Neural cell (in vitro differentiated cells): ENCODE data around the gene ZNF862. TPM values are rescaled to one million over a fixed set of nuclear protein-coding genes. Genes with fewer than 3 reads are reported as not detected.

Experiments
- H2AFZ ChIP-seq: fragments of 200-600, 300-800 bp; sonication (generic), shearing (Covaris generic); 2 replicates; pipeline ENCODE4 v1.6.0; 2014; ENCODE audit warnings: low read depth, mild to moderate bottlenecking, antibody characterized with exemption, low read length, moderate library complexity
- H3F3A ChIP-seq: fragments of 200-600 bp; shearing (Covaris generic); 2 replicates; pipeline ENCODE4 v1.6.1; 2016; ENCODE audit warnings: mild to moderate bottlenecking, moderate library complexity, mixed read lengths, antibody characterized with exemption, low read length; ENCODE audit not compliant: insufficient read depth, poor library complexity, severe bottlenecking
- H3K27ac ChIP-seq: fragments of 200-600, 300-800 bp; sonication (generic), shearing (Covaris generic); 2 replicates; pipeline ENCODE4 v1.5.1; 2014; ENCODE audit warnings: mild to moderate bottlenecking, low read length, moderate library complexity
- H3K27me3 ChIP-seq: fragments of 300-800, 200-600 bp; sonication (generic), shearing (Covaris generic); 2 replicates; pipeline ENCODE4 v1.6.0; 2014; ENCODE audit warnings: mild to moderate bottlenecking, low read depth, low read length, moderate library complexity; ENCODE audit not compliant: insufficient read depth
- H3K36me3 ChIP-seq: fragments of 300-800, 200-600 bp; sonication (generic), shearing (Covaris generic); 2 replicates; pipeline ENCODE4 v1.5.1; 2014; ENCODE audit warnings: mild to moderate bottlenecking, antibody characterized with exemption, low read length, moderate library complexity; ENCODE audit not compliant: insufficient read depth
- H3K4me2 ChIP-seq: fragments of 300-800, 200-600 bp; sonication (generic), shearing (Covaris generic); 2 replicates; pipeline ENCODE4 v1.6.0; 2014; ENCODE audit warnings: mild to moderate bottlenecking, low read length
- H3K4me3 ChIP-seq: fragments of 300-800, 200-600 bp; sonication (generic), shearing (Covaris generic); 2 replicates; pipeline ENCODE4 v1.5.1; 2014; ENCODE audit warnings: mild to moderate bottlenecking, low read length, moderate library complexity
- H3K79me2 ChIP-seq: fragments of 200-600 bp; shearing (Covaris generic); replicated peaks from 2 replicates; pipeline ENCODE4 v1.6.0; 2014; ENCODE audit warnings: mild to moderate bottlenecking, low read length, moderate library complexity; ENCODE audit not compliant: insufficient read depth
- H3K9ac ChIP-seq: fragments of 300-800, 200-600 bp; sonication (generic), shearing (Covaris generic); 2 replicates; pipeline ENCODE4 v1.6.1; 2016; ENCODE audit warnings: mild to moderate bottlenecking, low read length, mixed read lengths
- H3K9me2 ChIP-seq: fragments of 200-600 bp; shearing (Covaris generic); 2 replicates; pipeline ENCODE4 v1.6.1; 2016; ENCODE audit warnings: mild to moderate bottlenecking, low read length, mixed read lengths; ENCODE audit not compliant: insufficient read depth
- H3K9me3 ChIP-seq: fragments of 200-600, 300-800 bp; sonication (generic), shearing (Covaris generic); 2 replicates; pipeline ENCODE4 v1.6.1; 2016; ENCODE audit warnings: mild to moderate bottlenecking, mixed run types, low read length, moderate library complexity, mixed read lengths
- H4K20me1 ChIP-seq: fragments of 200-600 bp; shearing (Covaris generic); 2 replicates; pipeline ENCODE4 v1.6.1; 2016; ENCODE audit warnings: mild to moderate bottlenecking, mixed run types; ENCODE audit not compliant: insufficient read depth
- EP300 ChIP-seq: fragments of 450-650 bp; conservative IDR thresholded peaks from 2 replicates; pipeline ENCODE4 v1.6.1; 2014; ENCODE audit warnings: antibody characterized with exemption, mild to moderate bottlenecking, moderate library complexity; ENCODE audit not compliant: poor library complexity, severe bottlenecking
- EZH2 ChIP-seq: fragments of 200-600, 300-800 bp; shearing (Covaris generic), sonication (generic); IDR thresholded peaks from 2 replicates; pipeline ENCODE4 v1.6.1; 2014; ENCODE audit warnings: antibody characterized with exemption, low read length, borderline replicate concordance, mild to moderate bottlenecking; ENCODE audit not compliant: insufficient read depth, poor library complexity, severe bottlenecking
- MXI1 ChIP-seq: fragments of 450-650 bp; conservative IDR thresholded peaks from 2 replicates; pipeline ENCODE4 v1.6.1; 2014; ENCODE audit warnings: antibody characterized with exemption, mild to moderate bottlenecking; ENCODE audit not compliant: poor library complexity, severe bottlenecking
- POLR2AphosphoS5 ChIP-seq: IDR thresholded peaks from 2 replicates; pipeline ENCODE4 v1.6.1; 2012
- RAD21 ChIP-seq: fragments of 450-650 bp; conservative IDR thresholded peaks from 2 replicates; pipeline ENCODE4 v1.6.1; 2014; ENCODE audit warnings: antibody characterized with exemption, mild to moderate bottlenecking, moderate library complexity
- SMC3 ChIP-seq: fragments of 450-650 bp; conservative IDR thresholded peaks from 2 replicates; pipeline ENCODE4 v1.6.1; 2014; ENCODE audit warnings: antibody characterized with exemption, mild to moderate bottlenecking, moderate library complexity; ENCODE audit not compliant: poor library complexity
- TAF1 ChIP-seq: IDR thresholded peaks from 2 replicates; pipeline ENCODE4 v1.6.1; 2012; ENCODE audit warnings: low read depth
- polyA plus RNA-seq: library from polyadenylated mRNA; depleted of rRNA; stranded (reverse); fragments of >200 nt; gene quantifications from 2 replicates; pipeline ENCODE4 v1.2.3, GENCODE V29; 2014
- TF ChIP-seq, protein P1 (sequence below): fragments of 450-650 bp; IDR thresholded peaks from 2 replicates; pipeline ENCODE4 v1.5.1; 2014; ENCODE audit warnings: antibody characterized with exemption, mild to moderate bottlenecking, moderate library complexity; ENCODE audit not compliant: poor library complexity, severe bottlenecking
- TF ChIP-seq, protein P2 (sequence below): IDR thresholded peaks from 2 replicates; pipeline ENCODE4 v1.6.1; 2012; ENCODE audit warnings: borderline replicate concordance

Gene ZNF862
- polyA plus RNA-seq, 1 donor from 2014 or later = 19.0 TPM

DNA sequence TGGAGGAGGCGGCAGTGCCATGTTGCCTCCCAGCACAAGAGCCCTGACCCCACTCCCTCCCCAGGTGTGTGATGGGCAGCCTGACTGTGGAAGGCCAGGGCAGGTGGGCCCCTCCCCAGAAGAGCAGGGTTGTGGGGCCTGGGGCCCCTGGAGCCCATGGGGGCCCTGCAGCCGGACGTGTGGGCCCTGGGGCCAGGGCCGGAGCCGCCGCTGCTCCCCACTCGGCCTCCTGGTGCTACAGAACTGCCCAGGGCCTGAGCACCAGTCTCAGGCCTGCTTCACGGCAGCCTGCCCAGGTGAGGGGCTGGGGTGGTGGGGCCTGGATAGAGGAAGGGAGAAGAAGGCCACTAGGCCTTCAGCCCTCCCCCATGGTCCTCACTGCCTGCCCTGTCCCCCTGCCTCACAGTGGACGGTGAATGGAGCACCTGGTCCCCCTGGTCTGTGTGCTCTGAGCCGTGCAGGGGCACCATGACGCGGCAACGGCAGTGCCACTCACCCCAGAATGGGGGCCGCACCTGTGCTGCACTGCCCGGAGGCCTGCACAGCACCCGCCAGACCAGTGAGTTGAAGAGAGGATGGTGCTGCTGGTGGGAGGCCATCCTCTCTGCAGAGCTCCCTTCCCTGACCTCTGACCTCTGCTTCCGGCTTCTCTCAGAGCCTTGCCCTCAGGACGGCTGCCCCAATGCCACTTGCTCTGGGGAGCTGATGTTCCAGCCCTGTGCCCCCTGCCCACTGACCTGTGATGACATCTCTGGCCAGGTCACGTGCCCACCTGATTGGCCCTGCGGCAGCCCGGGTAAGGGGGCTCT, 46.6 kb upstream of the ZNF862 start:
- Histone ChIP-seq H3K9me2 (no peaks in the 10 kb centered on the region), H3K36me3 (no peaks in the 10 kb centered on the region), H2AFZ (no peak overlapping the region), H3K9me3 (no peaks in the 10 kb centered on the region), H3F3A (no peaks in the 10 kb centered on the region), H3K79me2 (no peaks in the 10 kb centered on the region), H3K27me3 (peaks cover 9% of the 10 kb centered on the region), H3K9ac (no peak overlapping the region), H3K4me2 (no peak overlapping the region), H3K4me3 (no peak overlapping the region), H4K20me1 (no peaks in the 10 kb centered on the region), H3K27ac (no peak overlapping the region)
- TF ChIP-seq RAD21 = no peak

DNA sequence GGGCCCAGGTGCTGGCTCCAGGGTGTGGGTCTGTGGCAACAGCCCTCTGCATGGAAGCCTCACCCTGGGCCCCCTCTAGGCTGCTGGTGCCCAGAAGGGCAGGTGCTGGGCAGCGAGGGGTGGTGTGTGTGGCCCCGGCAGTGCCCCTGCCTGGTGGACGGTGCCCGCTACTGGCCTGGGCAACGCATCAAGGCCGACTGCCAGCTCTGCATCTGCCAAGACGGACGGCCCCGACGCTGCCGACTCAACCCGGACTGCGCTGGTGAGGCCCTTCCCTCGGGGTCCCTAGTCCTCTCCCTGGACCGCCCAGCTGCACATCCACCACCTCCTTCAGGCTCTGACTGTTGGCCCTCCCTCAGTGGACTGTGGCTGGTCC, 46.0 kb upstream of the ZNF862 start:
- Histone ChIP-seq H3K4me3 (no peak overlapping the region), H2AFZ (no peak overlapping the region)

More for the DNA sequence above, 46.0 kb upstream of the ZNF862 start:
- Histone ChIP-seq H3K36me3 (no peaks in the 10 kb centered on the region), H3F3A (no peaks in the 10 kb centered on the region), H3K79me2 (no peaks in the 10 kb centered on the region), H4K20me1 (no peaks in the 10 kb centered on the region), H3K9ac (no peak overlapping the region), H3K9me3 (no peaks in the 10 kb centered on the region), H3K27me3 (peaks cover 9% of the 10 kb centered on the region), H3K27ac (no peak overlapping the region), H3K4me2 (no peak overlapping the region), H3K9me2 (no peaks in the 10 kb centered on the region)
- TF ChIP-seq EZH2 (no peak), RAD21 (no peak), SMC3 (no peak), EP300 (no peak), TAF1 (no peak), POLR2AphosphoS5 (no peak), MXI1 (no peak)
- TF ChIP-seq, protein P1, sequence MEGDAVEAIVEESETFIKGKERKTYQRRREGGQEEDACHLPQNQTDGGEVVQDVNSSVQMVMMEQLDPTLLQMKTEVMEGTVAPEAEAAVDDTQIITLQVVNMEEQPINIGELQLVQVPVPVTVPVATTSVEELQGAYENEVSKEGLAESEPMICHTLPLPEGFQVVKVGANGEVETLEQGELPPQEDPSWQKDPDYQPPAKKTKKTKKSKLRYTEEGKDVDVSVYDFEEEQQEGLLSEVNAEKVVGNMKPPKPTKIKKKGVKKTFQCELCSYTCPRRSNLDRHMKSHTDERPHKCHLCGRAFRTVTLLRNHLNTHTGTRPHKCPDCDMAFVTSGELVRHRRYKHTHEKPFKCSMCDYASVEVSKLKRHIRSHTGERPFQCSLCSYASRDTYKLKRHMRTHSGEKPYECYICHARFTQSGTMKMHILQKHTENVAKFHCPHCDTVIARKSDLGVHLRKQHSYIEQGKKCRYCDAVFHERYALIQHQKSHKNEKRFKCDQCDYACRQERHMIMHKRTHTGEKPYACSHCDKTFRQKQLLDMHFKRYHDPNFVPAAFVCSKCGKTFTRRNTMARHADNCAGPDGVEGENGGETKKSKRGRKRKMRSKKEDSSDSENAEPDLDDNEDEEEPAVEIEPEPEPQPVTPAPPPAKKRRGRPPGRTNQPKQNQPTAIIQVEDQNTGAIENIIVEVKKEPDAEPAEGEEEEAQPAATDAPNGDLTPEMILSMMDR = no peak
- TF ChIP-seq, protein P2, sequence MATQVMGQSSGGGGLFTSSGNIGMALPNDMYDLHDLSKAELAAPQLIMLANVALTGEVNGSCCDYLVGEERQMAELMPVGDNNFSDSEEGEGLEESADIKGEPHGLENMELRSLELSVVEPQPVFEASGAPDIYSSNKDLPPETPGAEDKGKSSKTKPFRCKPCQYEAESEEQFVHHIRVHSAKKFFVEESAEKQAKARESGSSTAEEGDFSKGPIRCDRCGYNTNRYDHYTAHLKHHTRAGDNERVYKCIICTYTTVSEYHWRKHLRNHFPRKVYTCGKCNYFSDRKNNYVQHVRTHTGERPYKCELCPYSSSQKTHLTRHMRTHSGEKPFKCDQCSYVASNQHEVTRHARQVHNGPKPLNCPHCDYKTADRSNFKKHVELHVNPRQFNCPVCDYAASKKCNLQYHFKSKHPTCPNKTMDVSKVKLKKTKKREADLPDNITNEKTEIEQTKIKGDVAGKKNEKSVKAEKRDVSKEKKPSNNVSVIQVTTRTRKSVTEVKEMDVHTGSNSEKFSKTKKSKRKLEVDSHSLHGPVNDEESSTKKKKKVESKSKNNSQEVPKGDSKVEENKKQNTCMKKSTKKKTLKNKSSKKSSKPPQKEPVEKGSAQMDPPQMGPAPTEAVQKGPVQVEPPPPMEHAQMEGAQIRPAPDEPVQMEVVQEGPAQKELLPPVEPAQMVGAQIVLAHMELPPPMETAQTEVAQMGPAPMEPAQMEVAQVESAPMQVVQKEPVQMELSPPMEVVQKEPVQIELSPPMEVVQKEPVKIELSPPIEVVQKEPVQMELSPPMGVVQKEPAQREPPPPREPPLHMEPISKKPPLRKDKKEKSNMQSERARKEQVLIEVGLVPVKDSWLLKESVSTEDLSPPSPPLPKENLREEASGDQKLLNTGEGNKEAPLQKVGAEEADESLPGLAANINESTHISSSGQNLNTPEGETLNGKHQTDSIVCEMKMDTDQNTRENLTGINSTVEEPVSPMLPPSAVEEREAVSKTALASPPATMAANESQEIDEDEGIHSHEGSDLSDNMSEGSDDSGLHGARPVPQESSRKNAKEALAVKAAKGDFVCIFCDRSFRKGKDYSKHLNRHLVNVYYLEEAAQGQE = no peak
